GM12878 (cell line): ENCODE measurements around the gene PATL1. TPM values are rescaled to one million over a fixed set of nuclear protein-coding genes. Genes with fewer than 3 reads are reported as not detected.

Source experiments
- ATAC-seq: fragments of 200-7000 bp; cut with Tn5 transposase; 3 replicates; pipeline ENCODE4 v1.9.1; 2020; ENCODE audit warnings: mild to moderate bottlenecking, moderate library complexity
- BruUV-seq: library from RNA; stranded (reverse); fragments of 400-500 nt; replicated peaks from 2 replicates; lab custom pipeline; 2021; lab: Mats Ljungman, UMichigan
- CTCF ChIA-PET: fragments of 300-600 bp; sonication (Branson Sonifier 250); formaldehyde crosslinking; extraction: SDS; loops from one replicate; lab custom pipeline; 2021; ENCODE audit warnings: inconsistent platforms; lab: Yijun Ruan, JAX
- POLR2A ChIA-PET: fragments of 350-600 bp; formaldehyde crosslinking; extraction: SDS; loops from one replicate; lab custom pipeline; 2021; ENCODE audit warnings: inconsistent platforms; lab: Charles Lee
- RAD21 ChIA-PET: fragments of 300-600 bp; sonication (Branson Sonifier 250); formaldehyde crosslinking; loops from one replicate; lab custom pipeline; 2023; ENCODE audit warnings: antibody characterized with exemption; ENCODE audit not compliant: unreplicated experiment; lab: Charles Lee
- SMC1A ChIA-PET: fragments of 300-600 bp; sonication (Branson Sonifier 250); formaldehyde crosslinking; loops from one replicate; lab custom pipeline; 2023; ENCODE audit not compliant: unreplicated experiment, uncharacterized antibody; lab: Charles Lee
- DNase-seq: peaks from one replicate; pipeline ENCODE4 v3.0.0-alpha.2; 2011; ENCODE audit warnings: low read depth, low spot score
- FAIRE-seq: peaks from 3 replicates; lab custom pipeline; 2011; peaks lifted over from hg19 to GRCh38; lab: Jason Lieb, UNC
- H2AFZ ChIP-seq: 2 replicates; pipeline ENCODE4 v1.6.0; 2011; ENCODE audit warnings: low read depth, low read length, control low read depth; ENCODE audit not compliant: control insufficient read depth
- H3K27ac ChIP-seq: 2 replicates; pipeline ENCODE4 v1.5.1; 2011; ENCODE audit warnings: control low read depth; ENCODE audit not compliant: control insufficient read depth, insufficient read depth
- H3K27me3 ChIP-seq, 2 experiments: replicated peaks in 1 of 2; 2 replicates each; pipeline versions ENCODE4 v1.6.0 to v1.6.1; 2011; ENCODE audit warnings: low read length in 1 of 2; ENCODE audit not compliant: control insufficient read depth in 2 of 2, insufficient read depth in 2 of 2
- H3K36me3 ChIP-seq, 2 experiments: 2 replicates each; pipeline ENCODE4 v1.5.1; 2011; ENCODE audit warnings: low read length in 1 of 2; ENCODE audit not compliant: control insufficient read depth in 2 of 2, insufficient read depth in 2 of 2
- H3K4me1 ChIP-seq: 2 replicates; pipeline ENCODE4 v1.6.1; 2011; ENCODE audit warnings: mild to moderate bottlenecking, low read length, moderate library complexity, mixed read lengths; ENCODE audit not compliant: control insufficient read depth, insufficient read depth
- H3K4me2 ChIP-seq: 2 replicates; pipeline ENCODE4 v1.6.0; 2011; ENCODE audit warnings: control low read depth; ENCODE audit not compliant: control insufficient read depth, insufficient read depth
- H3K4me3 ChIP-seq: fragments of 200-600 bp; sonication (generic); 2 replicates; pipeline ENCODE4 v1.5.1; 2016
- H3K79me2 ChIP-seq: 2 replicates; pipeline ENCODE4 v1.6.0; 2011; ENCODE audit warnings: low read length; ENCODE audit not compliant: control insufficient read depth, insufficient read depth
- H3K9ac ChIP-seq: 2 replicates; pipeline ENCODE4 v1.8.0; 2011; ENCODE audit warnings: low read length, control low read depth, mixed read lengths; ENCODE audit not compliant: control insufficient read depth, insufficient read depth
- H3K9me3 ChIP-seq: replicated peaks from 3 replicates; pipeline ENCODE4 v1.5.1; 2011; ENCODE audit warnings: mild to moderate bottlenecking, low read length; ENCODE audit not compliant: control insufficient read depth, insufficient read depth
- H4K20me1 ChIP-seq: 2 replicates; pipeline ENCODE4 v1.6.0; 2011; ENCODE audit not compliant: control insufficient read depth, insufficient read depth
- ASH2L ChIP-seq: fragments of 300-600, 200-600 bp; sonication (generic); IDR thresholded peaks from 2 replicates; pipeline ENCODE4 v1.6.1; 2017; ENCODE audit warnings: low read depth, mild to moderate bottlenecking, borderline replicate concordance
- BCLAF1 ChIP-seq: fragments of 450-650 bp; IDR thresholded peaks from 2 replicates; pipeline ENCODE4 v1.6.1; 2017; ENCODE audit warnings: antibody characterized with exemption, mild to moderate bottlenecking, moderate library complexity
- BMI1 ChIP-seq: fragments of 450-650 bp; IDR thresholded peaks from 2 replicates; pipeline ENCODE4 v1.6.1; 2016; ENCODE audit warnings: mild to moderate bottlenecking, moderate library complexity, borderline replicate concordance
- E4F1 ChIP-seq: fragments of 450-650 bp; IDR thresholded peaks from 2 replicates; pipeline ENCODE4 v1.6.1; 2018; ENCODE audit warnings: borderline replicate concordance, mild to moderate bottlenecking; ENCODE audit not compliant: partially characterized antibody
- FOXK2 ChIP-seq: fragments of 450-650 bp; IDR thresholded peaks from 2 replicates; pipeline ENCODE4 v1.6.1; 2017; ENCODE audit warnings: mild to moderate bottlenecking, moderate library complexity
- GABPA ChIP-seq: IDR thresholded peaks from 2 replicates; pipeline ENCODE4 v1.6.1; 2014; ENCODE audit warnings: antibody characterized with exemption, low read depth, mild to moderate bottlenecking, inconsistent platforms
- IKZF1 ChIP-seq: fragments of 450-650 bp; conservative IDR thresholded peaks from 2 replicates; pipeline ENCODE4 v1.6.1; 2017; ENCODE audit warnings: antibody characterized with exemption, mild to moderate bottlenecking
- IRF3 ChIP-seq: fragments of 450-650 bp; IDR thresholded peaks from 2 replicates; pipeline ENCODE4 v1.6.1; 2014; ENCODE audit warnings: mild to moderate bottlenecking
- LARP7 ChIP-seq: fragments of 450-650 bp; IDR thresholded peaks from 2 replicates; pipeline ENCODE4 v1.6.1; 2017; ENCODE audit warnings: mild to moderate bottlenecking
- NR2C2 ChIP-seq: IDR thresholded peaks from 2 replicates; pipeline ENCODE4 v1.6.1; 2011; ENCODE audit warnings: borderline replicate concordance, low read depth; ENCODE audit not compliant: control insufficient read depth, insufficient read length
- NR2F1 ChIP-seq: fragments of 450-650 bp; conservative IDR thresholded peaks from 2 replicates; pipeline ENCODE4 v1.6.1; 2017; ENCODE audit warnings: mild to moderate bottlenecking
- RAD51 ChIP-seq: fragments of 450-650 bp; IDR thresholded peaks from 2 replicates; pipeline ENCODE4 v1.6.1; 2016; ENCODE audit warnings: moderate library complexity, mild to moderate bottlenecking, inconsistent platforms
- RCOR1 ChIP-seq: conservative IDR thresholded peaks from 2 replicates; pipeline ENCODE4 v1.6.1; 2012; ENCODE audit warnings: low read depth, low read length, improper control_type of control experiment
- SIN3A ChIP-seq: IDR thresholded peaks from 2 replicates; pipeline ENCODE4 v1.6.1; 2012; ENCODE audit warnings: low read depth, low read length, improper control_type of control experiment
- STAT1 ChIP-seq: fragments of 450-650 bp; conservative IDR thresholded peaks from 2 replicates; pipeline ENCODE4 v1.6.1; 2014; ENCODE audit warnings: antibody characterized with exemption, mild to moderate bottlenecking
- SUZ12 ChIP-seq: fragments of 200-600 bp; sonication (generic); IDR thresholded peaks from one replicate; pipeline ENCODE4 v1.6.1; 2018; ENCODE audit warnings: antibody characterized with exemption, mild to moderate bottlenecking; ENCODE audit not compliant: unreplicated experiment
- TBL1XR1 ChIP-seq: IDR thresholded peaks from 2 replicates; pipeline ENCODE4 v1.6.1; 2012; ENCODE audit warnings: low read depth, low read length, improper control_type of control experiment
- ZNF207 ChIP-seq: fragments of 450-650 bp; IDR thresholded peaks from 2 replicates; pipeline ENCODE4 v1.6.1; 2014; ENCODE audit warnings: antibody characterized with exemption, mild to moderate bottlenecking, borderline replicate concordance
- WGBS: methylation state at CpG from one replicate; pipeline ENCODE4 v1.1.6; 2016; ENCODE audit warnings: low lambda C conversion rate; ENCODE audit not compliant: insufficient replicate concordance, insufficient coverage; ENCODE audit errors: missing lambda C conversion rate; 5-methylcytosine and 5-hydroxymethylcytosine counted together
- in situ Hi-C: fragments of 300-500 bp; cut with MboI; formaldehyde crosslinking; loops from 9 replicates; pipeline ENCODE4 v1.14.3; 2018; ENCODE audit warnings: mixed read lengths
- intact Hi-C: fragments of 100-400 bp; cut with micrococcal nuclease; formaldehyde crosslinking; loops from one replicate; pipeline ENCODE4 v1.14.2; 2022; ENCODE audit not compliant: unreplicated experiment
- polyA plus RNA-seq, 11 experiments: library from polyadenylated mRNA; depleted of rRNA in 4 of 11; unstranded in 6 of 11; stranded (reverse) in 5 of 11; fragments of >200 nt; fragmentation: Nextera tagmentation in 4 of 11; fragmentation: Illumina TruSeq in 1 of 11; extraction: Ambion mirVana in 4 of 11; extraction: Trizol in 1 of 11; gene quantifications; 1 replicate in 1 of 11; 2 replicates in 10 of 11; pipeline versions ENCODE4 v1.2.1 to v1.2.3, GENCODE V29; 2011 to 2016; ENCODE audit warnings: inconsistent platforms in 2 of 11, missing spikeins in 2 of 11, low read depth in 1 of 11
- total RNA-seq, 4 experiments: library from RNA; depleted of rRNA in 3 of 4; stranded (reverse); fragments of >200 nt in 3 of 4; fragmentation: Illumina TruSeq in 1 of 4; extraction: Trizol in 1 of 4; gene quantifications; 2 replicates each; pipeline versions ENCODE4 v1.2.1 to v1.2.3, GENCODE V29; 2013 to 2021

The PATL1 gene
- total and polyA plus RNA-seq, 10 of the 15 experiments (the other 5 are each of a cell fraction or from before 2014, with no cell fraction given): 5.3 to 62.0 (median 14.9) TPM

- POLR2A ChIA-PET: interaction anchor here (0.6 to 3.5 kb wide), 8 partner anchors 23 to 1300 kb away, joined by 3 to 26 read pairs (median 5); partner anchors contain the start of genes MRPL16 and PATL1
- DNase-seq (no peak), ATAC-seq (peak; percentile 3; the same call in 2 of the 3 replicates), FAIRE-seq (no peak)
- peak overlapping the region; percentile 57 for H3K27ac ChIP-seq
- H3K27me3 ChIP-seq: no peaks in the 10 kb centered on the region
- peak overlapping the region; percentile 58 for H3K4me2 ChIP-seq
- SMC1A ChIA-PET: interaction anchor here (0.9 to 3.5 kb wide), 5 partner anchors 9 to 78 kb away, joined by 3 to 21 read pairs (median 4); partner anchors contain the start of gene PATL1
- H4K20me1 ChIP-seq: no peaks in the 10 kb centered on the region
- peaks cover 38% of the 10 kb centered on the region for H3K79me2 ChIP-seq
- peaks cover 0 to 3% of the 10 kb centered on the region in 2 experiments; a peak in 3 of 4 replicates for H3K36me3 ChIP-seq
- no TSS peak for BruUV-seq
- peak overlapping the region; percentile 75 for H3K9ac ChIP-seq
- peak overlapping the region; percentile 64 for H2AFZ ChIP-seq
- in situ Hi-C loops (no loop called here), intact Hi-C loops (loop anchor here (2.0 to 5.0 kb wide), 2 partner anchors 54 to 63 kb away; partner anchors contain the start of gene PATL1)
- RAD21 ChIA-PET: interaction anchor here (0.9 to 2.6 kb wide), 6 partner anchors 37 to 67 kb away, joined by 3 to 16 read pairs (median 4); partner anchors contain the start of gene PATL1
- CTCF ChIA-PET: interaction anchor here (0.6 to 3.1 kb wide), 8 partner anchors 10 to 1148 kb away, joined by 3 to 10 read pairs (median 3); partner anchors contain the start of gene PATL1
- no peaks in the 10 kb centered on the region for H3K9me3 ChIP-seq
- WGBS: 1% methylated on average over 50 of the region's 51 CpGs
- peak overlapping the region; percentile 91 for H3K4me3 ChIP-seq
- H3K4me1 ChIP-seq: no peaks in the 10 kb centered on the region; the same call in none of the 2 replicates
- TF ChIP-seq RAD51 (no peak), SUZ12 (no peak), NR2C2 (peak; percentile 52), RCOR1 (no peak), TBL1XR1 (no peak), LARP7 (peak; percentile 95; the same call in 1 of the 2 replicates), GABPA (peak; percentile 80), ZNF207 (no peak), STAT1 (no peak), IKZF1 (peak; percentile 70; the same call in 1 of the 2 replicates), FOXK2 (no peak), NR2F1 (0 out of 2 replicates have a peak, but pooled peaks have one; percentile 34), E4F1 (no peak), BMI1 (no peak), IRF3 (no peak), BCLAF1 (peak; percentile 57; the same call in 1 of the 2 replicates), SIN3A (no peak), ASH2L (no peak; the same call in 1 of the 2 replicates)
Observed at GRCh38 chr11:59615120-59615636, 53.7 kb downstream of the PATL1 start.
